ENCODE results near the gene ARMC2. TPM values are rescaled to one million over a fixed set of nuclear protein-coding genes. Genes with fewer than 3 reads are reported as not detected.
"Not testable (repeated sequence)": the region's sequence is repeated elsewhere in the genome, so short reads cannot be mapped to it uniquely, and the experiment has no call there.

Gene ARMC2
- total RNA-seq, 2 experiments from 2014 or later: 12.2 to 13.6 TPM

DNA sequence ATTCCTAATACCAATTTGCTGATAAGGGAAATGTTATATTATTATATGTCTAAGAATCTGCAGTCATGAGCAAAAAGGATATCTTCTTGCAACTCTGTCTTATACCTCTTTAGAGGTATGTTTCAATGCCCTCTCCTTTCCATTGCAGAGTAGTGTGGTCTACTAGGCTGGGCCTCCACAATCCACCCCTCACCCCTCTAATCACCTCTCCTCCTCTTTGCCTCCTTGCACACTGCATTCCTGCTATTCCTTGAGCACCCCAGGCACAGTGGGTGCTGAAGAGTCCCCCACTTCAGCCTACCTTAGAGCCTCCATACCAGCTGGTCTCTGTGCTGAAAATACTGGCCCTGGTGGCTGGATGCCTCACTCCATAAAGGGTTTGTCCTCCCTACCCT is 26.9 kb downstream of the ARMC2 start:
- peak overlapping the region; percentile 75 for H3K4me3 Mint-ChIP-seq
- peaks cover 8% of the 10 kb centered on the region for H3K27me3 Mint-ChIP-seq
- peaks cover 82% of the 10 kb centered on the region for H3K36me3 Mint-ChIP-seq (ENCODE audit: low read depth)
- DNase-seq: peak; percentile 28
- peak overlapping the region; percentile 100 for H3K27ac Mint-ChIP-seq
- H3K4me1 Mint-ChIP-seq: peaks cover 71% of the 10 kb centered on the region
- CTCF ChIA-PET: interaction anchor here (0.6 to 5.9 kb wide), 10 partner anchors 7 to 198 kb away, joined by 3 to 32 read pairs (median 6); partner anchors contain the start of gene ARMC2
- POLR2A ChIA-PET: interaction anchor here (0.7 to 2.9 kb wide), 15 partner anchors 9 to 318 kb away, joined by 3 to 50 read pairs (median 4); partner anchors contain the start of genes ARMC2, CEP57L1 and SESN1
- peaks cover 12% of the 10 kb centered on the region for H3K9me3 Mint-ChIP-seq

DNA sequence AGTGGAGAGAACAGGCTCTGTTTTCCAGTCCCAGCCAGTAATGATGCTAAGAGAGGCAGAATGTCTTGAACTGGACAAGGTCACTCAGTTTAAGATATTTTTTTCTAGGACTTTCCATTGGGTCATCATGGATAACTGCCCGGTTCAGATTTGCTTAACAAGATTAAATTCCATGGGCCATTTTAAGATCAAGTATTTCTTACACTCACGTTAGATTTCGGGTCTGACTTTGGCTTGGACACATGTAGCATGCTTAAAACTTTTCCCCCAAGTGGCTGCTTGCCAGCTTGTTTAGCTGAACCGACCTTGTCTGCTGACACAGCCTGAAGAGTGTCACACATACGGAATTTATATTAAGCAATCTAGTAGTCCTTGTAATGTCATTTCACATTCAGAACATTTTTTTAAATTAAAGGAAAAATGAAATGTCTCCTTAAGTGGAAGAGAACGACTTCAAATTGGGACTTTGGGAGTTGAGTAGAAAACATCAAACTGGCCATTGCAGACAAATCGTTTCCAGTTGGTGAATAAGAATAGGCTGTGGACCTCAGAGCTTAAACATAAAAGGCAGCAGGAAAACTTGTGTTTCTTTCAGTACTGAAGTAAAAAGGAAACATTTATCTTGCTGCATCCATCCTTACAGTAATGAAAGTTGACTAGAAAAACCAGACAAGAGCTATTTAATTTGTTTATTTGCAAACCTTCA is 29.0 kb downstream of the ARMC2 start:
- Mint-ChIP-seq H3K27ac (no peak overlapping the region), H3K9me3 (peaks cover 19% of the 10 kb centered on the region), H3K4me1 (peaks cover 69% of the 10 kb centered on the region), H3K4me3 (no peak overlapping the region), H3K27me3 (peaks cover 5% of the 10 kb centered on the region), H3K36me3 (ENCODE audit: low read depth) (peaks cover 76% of the 10 kb centered on the region)
- CTCF ChIA-PET: interaction anchor here (0.6 kb wide), 1 partner anchor 20 kb away, joined by 3 read pairs; no protein-coding TSS in a partner anchor
- DNase-seq: no peak
- POLR2A ChIA-PET: interaction anchor here (1.1 kb wide), 1 partner anchor 29 kb away, joined by 3 read pairs; the partner anchor contains the start of gene ARMC2

DNA sequence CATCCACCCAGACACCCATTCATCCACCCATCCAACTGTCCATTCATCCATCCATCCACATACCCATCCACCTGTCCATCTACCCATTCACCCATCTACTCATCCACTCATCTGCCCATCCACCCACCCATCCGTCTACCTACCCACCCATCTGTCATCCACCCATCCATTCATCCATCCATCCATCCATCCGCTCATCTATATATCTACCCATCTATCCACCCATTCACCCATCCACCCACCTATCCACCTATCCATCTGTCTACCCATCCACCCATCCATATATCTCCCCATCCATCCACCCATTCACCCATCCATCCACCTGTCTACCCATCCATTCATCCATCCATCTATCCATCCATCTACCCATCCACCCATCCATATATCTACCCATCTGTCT is 30.7 kb downstream of the ARMC2 start:
- CTCF ChIA-PET: no interaction called here
- H3K4me1 Mint-ChIP-seq: peaks cover 67% of the 10 kb centered on the region
- peaks cover 23% of the 10 kb centered on the region for H3K9me3 Mint-ChIP-seq
- H3K36me3 Mint-ChIP-seq (ENCODE audit: low read depth): peaks cover 72% of the 10 kb centered on the region
- H3K4me3 Mint-ChIP-seq: no peak overlapping the region
- peaks cover 5% of the 10 kb centered on the region for H3K27me3 Mint-ChIP-seq
- POLR2A ChIA-PET: no interaction called here
- no peak for DNase-seq
- no peak overlapping the region for H3K27ac Mint-ChIP-seq

DNA sequence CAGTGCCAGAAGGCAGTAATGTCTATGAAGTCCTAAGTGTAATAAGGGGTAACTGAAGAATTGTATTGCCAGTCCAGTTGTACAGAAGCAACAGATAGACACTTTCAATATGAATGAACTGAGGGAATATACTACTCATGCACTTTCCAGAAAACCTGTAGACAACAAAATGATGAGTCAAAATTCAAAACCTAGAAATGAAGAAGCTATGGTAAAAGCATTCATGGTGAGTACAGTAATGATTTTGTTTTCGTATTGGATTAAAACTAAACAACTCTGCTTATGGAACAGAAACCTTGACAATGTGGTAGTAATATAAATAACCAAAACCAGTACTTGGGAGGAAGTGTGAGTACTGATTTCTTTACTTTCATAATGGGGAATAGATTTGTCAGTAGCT is 35.0 kb downstream of the ARMC2 start:
- Mint-ChIP-seq H3K9me3 (peaks cover 21% of the 10 kb centered on the region), H3K27me3 (peaks cover 10% of the 10 kb centered on the region), H3K4me1 (peaks cover 54% of the 10 kb centered on the region), H3K4me3 (no peak overlapping the region), H3K36me3 (ENCODE audit: low read depth) (peaks cover 65% of the 10 kb centered on the region), H3K27ac (peak overlapping the region; percentile 80)
- ChIA-PET CTCF (interaction anchor here (0.6 to 2.5 kb wide), 6 partner anchors 10 to 605 kb away, joined by 3 to 22 read pairs (median 6); partner anchors contain the start of gene ARMC2), POLR2A (interaction anchor here (0.6 to 5.1 kb wide), 15 partner anchors 9 to 499 kb away, joined by 3 to 50 read pairs (median 4); partner anchors contain the start of genes CD164, CEP57L1 and SESN1)
- DNase-seq: no peak

DNA sequence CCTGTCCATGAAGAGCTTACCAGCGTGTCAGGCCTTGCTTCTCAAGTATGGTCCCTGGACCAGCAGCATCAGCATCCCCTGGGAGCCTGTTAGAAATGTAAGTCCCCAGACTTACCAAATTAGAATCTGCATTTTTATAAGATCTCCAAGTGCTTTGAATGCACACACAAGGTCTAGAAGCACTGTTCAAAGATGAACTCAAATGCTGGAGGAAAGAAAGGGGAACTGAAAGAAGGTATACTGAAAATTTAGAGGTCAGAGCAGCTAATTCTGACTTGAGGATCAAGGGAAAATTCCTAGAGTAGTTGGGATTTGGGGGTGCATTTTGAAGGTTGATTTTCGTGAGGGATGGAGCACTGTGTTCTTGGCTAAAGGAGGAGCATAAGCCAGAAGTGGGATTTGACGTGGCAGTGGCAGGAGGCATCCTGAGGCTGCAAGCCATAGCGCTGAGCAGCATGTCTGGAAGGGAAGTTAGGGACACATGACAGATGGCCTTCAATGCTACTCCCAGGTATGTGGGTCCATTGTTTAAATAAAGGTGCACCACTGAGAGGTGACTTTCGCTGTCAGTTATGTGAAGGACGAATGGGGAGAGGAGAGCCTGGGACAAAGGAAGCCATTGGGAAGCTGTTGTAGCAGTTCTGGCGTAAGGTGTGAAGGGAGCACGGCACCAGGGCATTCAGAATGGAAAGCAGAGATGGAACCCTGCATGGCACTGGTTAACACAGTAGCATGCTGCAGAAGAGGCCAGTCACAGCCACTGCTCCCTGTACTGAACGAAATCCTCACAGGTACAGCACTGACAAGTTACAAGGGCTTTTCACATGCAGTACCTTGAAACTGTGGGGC is 36.2 kb downstream of the ARMC2 start:
- H3K4me1 Mint-ChIP-seq: peaks cover 50% of the 10 kb centered on the region
- peaks cover 11% of the 10 kb centered on the region for H3K27me3 Mint-ChIP-seq
- peaks cover 52% of the 10 kb centered on the region for H3K36me3 Mint-ChIP-seq (ENCODE audit: low read depth)
- H3K9me3 Mint-ChIP-seq: peaks cover 14% of the 10 kb centered on the region
- no peak for DNase-seq
- no peak overlapping the region for H3K4me3 Mint-ChIP-seq
- ChIA-PET POLR2A (interaction anchor here (1.0 to 5.1 kb wide), 3 partner anchors 10 to 209 kb away, joined by 3 to 50 read pairs (median 4); no protein-coding TSS in a partner anchor), CTCF (interaction anchor here (0.8 to 1.4 kb wide), 3 partner anchors 8 to 343 kb away, joined by 3 read pairs; no protein-coding TSS in a partner anchor)
- H3K27ac Mint-ChIP-seq: no peak overlapping the region

DNA sequence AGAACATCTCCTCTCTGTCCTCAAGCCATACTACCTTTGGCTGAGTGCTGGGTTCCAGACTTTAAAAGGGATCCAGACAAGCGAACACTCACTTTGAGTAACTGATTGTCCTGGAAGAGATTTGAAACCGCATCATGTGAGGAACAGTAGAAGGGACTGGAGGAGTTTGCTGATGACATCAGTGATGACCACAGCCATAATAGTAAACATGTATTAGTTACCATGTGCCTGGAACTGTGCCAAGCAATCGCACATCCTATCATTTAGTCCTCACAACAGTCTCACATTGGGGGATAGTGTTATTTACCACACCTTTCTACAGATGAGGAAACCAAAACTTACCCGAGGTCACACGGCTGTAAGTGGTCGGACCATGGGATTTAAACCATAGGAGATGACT is 39.8 kb downstream of the ARMC2 start:
- H3K27me3 Mint-ChIP-seq: peaks cover 11% of the 10 kb centered on the region
- DNase-seq: no peak
- CTCF ChIA-PET: no interaction called here
- no peak overlapping the region for H3K27ac Mint-ChIP-seq
- no peak overlapping the region for H3K4me3 Mint-ChIP-seq
- peaks cover 27% of the 10 kb centered on the region for H3K4me1 Mint-ChIP-seq
- no peaks in the 10 kb centered on the region for H3K9me3 Mint-ChIP-seq
- POLR2A ChIA-PET: no interaction called here
- peaks cover 25% of the 10 kb centered on the region for H3K36me3 Mint-ChIP-seq (ENCODE audit: low read depth)

DNA sequence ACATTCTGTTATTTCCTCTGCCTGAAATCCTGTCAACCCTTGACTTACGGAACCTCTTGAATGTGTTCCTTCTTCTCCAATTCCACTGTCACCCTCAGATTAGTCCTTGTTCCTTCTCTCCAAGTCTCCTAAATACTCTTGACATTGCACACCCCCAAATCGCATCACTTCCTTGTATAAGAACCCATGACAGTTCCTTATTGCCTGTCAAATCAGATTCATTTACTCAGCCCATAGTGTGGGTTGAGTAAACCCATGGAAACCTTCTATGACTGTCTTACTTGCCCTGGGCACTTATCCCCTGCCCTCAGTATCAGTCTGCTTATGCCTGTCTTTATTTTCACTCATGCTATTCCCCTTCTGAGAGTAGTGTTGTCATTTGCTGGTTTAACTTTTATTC is 40.5 kb downstream of the ARMC2 start:
- DNase-seq: no peak
- Mint-ChIP-seq H3K27ac (no peak overlapping the region), H3K4me1 (peaks cover 26% of the 10 kb centered on the region), H3K27me3 (peaks cover 11% of the 10 kb centered on the region), H3K36me3 (ENCODE audit: low read depth) (peaks cover 22% of the 10 kb centered on the region), H3K4me3 (no peak overlapping the region), H3K9me3 (no peaks in the 10 kb centered on the region)
- POLR2A ChIA-PET: no interaction called here
- CTCF ChIA-PET: no interaction called here

DNA sequence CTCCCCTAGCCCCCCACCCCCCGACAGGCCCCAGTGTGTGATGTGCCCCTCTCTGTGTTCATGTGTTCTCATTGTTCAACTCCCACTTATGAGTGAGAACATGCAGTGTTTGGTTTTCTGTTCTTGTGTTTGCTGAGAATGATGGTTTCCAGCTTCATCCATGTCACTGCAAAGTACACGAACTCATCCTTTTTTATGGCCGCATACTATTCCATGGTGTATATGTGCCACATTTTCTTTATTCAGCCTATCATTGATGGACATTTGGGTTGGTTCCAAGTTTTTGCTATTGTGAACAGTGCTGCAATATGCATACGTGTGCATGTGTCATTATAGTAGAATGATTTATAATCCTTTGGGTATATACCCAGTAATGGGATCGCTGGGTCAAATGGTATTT is 42.7 kb downstream of the ARMC2 start:
- peaks cover 24% of the 10 kb centered on the region for H3K4me1 Mint-ChIP-seq
- DNase-seq, H3K4me3 Mint-ChIP-seq, H3K9me3 Mint-ChIP-seq, H3K27me3 Mint-ChIP-seq, H3K27ac Mint-ChIP-seq: not testable (repeated sequence)
- H3K36me3 Mint-ChIP-seq (ENCODE audit: low read depth): peaks cover 10% of the 10 kb centered on the region
- ChIA-PET POLR2A (interaction anchor here (0.7 to 1.9 kb wide), 3 partner anchors 16 to 48 kb away, joined by 3 to 4 read pairs (median 4); no protein-coding TSS in a partner anchor), CTCF (interaction anchor here (1.0 to 1.3 kb wide), 3 partner anchors 55 to 491 kb away, joined by 3 to 4 read pairs (median 3); partner anchors contain the start of gene CD164)

DNA sequence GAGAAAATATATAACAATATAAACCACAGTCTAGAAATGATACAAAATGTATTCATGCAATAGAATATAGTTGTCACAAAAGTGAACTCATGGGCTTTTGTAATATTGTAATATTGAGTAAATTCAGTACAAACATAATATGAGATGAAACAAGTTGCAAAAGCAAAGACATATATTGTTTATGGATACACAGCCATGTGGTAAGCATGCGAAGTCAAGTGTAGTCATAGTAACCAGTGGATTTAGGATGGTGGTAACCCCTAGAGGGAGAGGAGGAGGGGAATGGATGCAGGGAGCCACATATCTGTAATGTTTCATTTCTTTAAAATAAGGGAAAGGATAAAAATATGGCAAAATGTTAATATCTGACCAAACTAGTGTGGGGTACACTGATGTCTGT is 47.3 kb downstream of the ARMC2 start:
- H3K4me1 Mint-ChIP-seq: peaks cover 51% of the 10 kb centered on the region
- DNase-seq: no peak
- H3K27me3 Mint-ChIP-seq: peaks cover 1% of the 10 kb centered on the region
- ChIA-PET POLR2A (interaction anchor here (1.4 to 3.5 kb wide), 7 partner anchors 20 to 199 kb away, joined by 3 to 22 read pairs (median 6); partner anchors contain the start of genes CEP57L1 and SESN1), CTCF (interaction anchor here (0.6 to 3.7 kb wide), 4 partner anchors 30 to 354 kb away, joined by 3 to 30 read pairs (median 17); no protein-coding TSS in a partner anchor)
- peak overlapping the region; percentile 11 for H3K4me3 Mint-ChIP-seq
- no peaks in the 10 kb centered on the region for H3K9me3 Mint-ChIP-seq
- H3K36me3 Mint-ChIP-seq (ENCODE audit: low read depth): peaks cover 16% of the 10 kb centered on the region
- H3K27ac Mint-ChIP-seq: peak overlapping the region; percentile 81

DNA sequence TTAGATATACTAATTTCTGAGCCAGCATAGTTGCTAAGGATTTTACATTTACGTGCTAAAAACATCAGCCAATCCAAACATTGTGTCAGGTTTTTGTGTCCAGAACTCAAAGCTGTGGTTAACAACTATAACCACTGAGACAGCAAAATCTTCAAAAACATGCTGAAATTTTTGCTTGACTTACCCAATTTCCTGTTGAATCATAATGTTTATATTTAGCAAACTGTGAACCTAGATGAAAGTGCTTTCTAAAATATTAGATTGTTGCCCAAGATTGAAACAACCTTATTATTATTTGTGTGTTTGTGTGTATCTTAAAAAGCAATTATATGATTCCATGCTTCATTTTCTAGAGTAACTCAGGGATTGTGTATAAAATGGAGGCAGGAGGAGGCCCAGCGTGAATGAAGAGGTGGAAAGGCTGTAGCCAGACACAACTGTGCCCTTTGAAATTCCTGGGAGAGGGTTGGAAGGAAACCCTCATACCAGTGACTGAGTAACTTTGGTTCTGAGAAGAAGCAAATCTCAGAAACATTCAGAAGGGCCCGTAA is 48.0 kb downstream of the ARMC2 start:
- peaks cover 1% of the 10 kb centered on the region for H3K27me3 Mint-ChIP-seq
- H3K36me3 Mint-ChIP-seq (ENCODE audit: low read depth): peaks cover 18% of the 10 kb centered on the region
- no peak for DNase-seq
- no peaks in the 10 kb centered on the region for H3K9me3 Mint-ChIP-seq
- H3K4me3 Mint-ChIP-seq: peak overlapping the region; percentile 45
- CTCF ChIA-PET: no interaction called here
- H3K4me1 Mint-ChIP-seq: peaks cover 53% of the 10 kb centered on the region
- H3K27ac Mint-ChIP-seq: peak overlapping the region; percentile 93
- POLR2A ChIA-PET: interaction anchor here (0.6 to 2.0 kb wide), 8 partner anchors 21 to 198 kb away, joined by 3 to 10 read pairs (median 5); partner anchors contain the start of genes ARMC2, CEP57L1 and SESN1

DNA sequence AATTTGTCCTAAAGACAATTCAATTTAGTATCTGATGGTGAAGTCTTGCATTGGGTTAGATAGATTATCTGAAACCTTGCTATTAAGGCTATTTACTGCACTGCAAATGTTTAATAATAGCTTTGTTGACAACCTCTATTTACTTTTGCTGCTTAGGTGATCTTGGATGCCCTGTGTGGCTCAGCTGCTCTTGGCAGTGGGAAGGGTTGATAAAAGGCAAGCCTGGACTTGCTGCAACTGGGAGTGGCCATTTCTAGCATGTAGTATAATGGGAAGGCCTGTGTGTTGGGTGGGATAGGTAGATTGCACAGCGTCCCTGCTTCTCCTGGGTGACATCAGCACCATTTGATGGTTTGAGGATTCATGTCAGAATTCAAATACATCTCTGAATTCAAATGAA is 49.1 kb downstream of the ARMC2 start:
- H3K4me1 Mint-ChIP-seq: peaks cover 62% of the 10 kb centered on the region
- no peak overlapping the region for H3K4me3 Mint-ChIP-seq
- peaks cover 22% of the 10 kb centered on the region for H3K36me3 Mint-ChIP-seq (ENCODE audit: low read depth)
- peaks cover 1% of the 10 kb centered on the region for H3K27me3 Mint-ChIP-seq
- no peaks in the 10 kb centered on the region for H3K9me3 Mint-ChIP-seq
- DNase-seq: no peak
- ChIA-PET CTCF (interaction anchor here (0.7 kb wide), 1 partner anchor 20 kb away, joined by 3 read pairs; no protein-coding TSS in a partner anchor), POLR2A (interaction anchor here (1.9 to 2.0 kb wide), 2 partner anchors 24 to 197 kb away, joined by 6 to 10 read pairs; partner anchors contain the start of genes CEP57L1 and SESN1)
- peak overlapping the region; percentile 27 for H3K27ac Mint-ChIP-seq

DNA sequence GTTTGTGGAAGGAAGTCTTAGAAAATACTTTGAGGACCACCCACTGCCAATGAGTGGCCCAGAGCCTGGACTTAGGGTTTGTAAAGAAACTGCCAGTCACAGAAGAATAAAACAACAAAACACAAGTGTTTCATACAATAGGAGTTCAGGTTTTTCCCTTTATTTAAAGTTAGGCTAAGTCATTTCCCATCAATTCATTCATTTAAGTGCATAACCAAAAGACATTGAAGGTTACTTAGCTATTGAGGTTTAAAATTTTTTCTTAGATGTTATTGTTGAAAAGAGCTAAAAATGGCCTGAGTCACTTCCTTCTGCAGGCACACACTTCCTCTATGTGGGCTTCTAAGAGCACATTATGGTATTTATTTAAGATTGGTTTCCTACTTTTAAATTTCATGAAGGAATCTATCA is 54.2 kb downstream of the ARMC2 start:
- CTCF ChIA-PET: interaction anchor here (0.7 to 2.1 kb wide), 5 partner anchors 10 to 55 kb away, joined by 3 to 12 read pairs (median 3); no protein-coding TSS in a partner anchor

More for the DNA sequence above, 54.2 kb downstream of the ARMC2 start:
- no peak for DNase-seq
- Mint-ChIP-seq H3K27me3 (peaks cover 7% of the 10 kb centered on the region), H3K4me1 (peaks cover 47% of the 10 kb centered on the region), H3K9me3 (no peaks in the 10 kb centered on the region), H3K36me3 (ENCODE audit: low read depth) (peaks cover 24% of the 10 kb centered on the region), H3K4me3 (no peak overlapping the region), H3K27ac (peak overlapping the region; percentile 89)
- POLR2A ChIA-PET: interaction anchor here (1.0 to 2.6 kb wide), 11 partner anchors 18 to 338 kb away, joined by 3 to 13 read pairs (median 4); partner anchors contain the start of genes CEP57L1 and SESN1

Measured in activated CD4-positive, alpha-beta memory T cell treated with anti-CD3 and anti-CD28 coated beads, Interleukin-2, amount 10 ng/mL, durations not matched to agents 7 days and 5 days (primary cell).